GM18520 (cell line): Measurements from ENCODE around the gene NT5C3A.
"Not testable (repeated sequence)": the region's sequence is repeated elsewhere in the genome, so short reads cannot be mapped to it uniquely, and the experiment has no call there.

ENCODE experiments used
- ATAC-seq: cut with Tn5 transposase; IDR thresholded peaks from one replicate; pipeline ENCODE4 v1.9.1; 2021; ENCODE audit not compliant: unreplicated experiment

NT5C3A gene

DNA sequence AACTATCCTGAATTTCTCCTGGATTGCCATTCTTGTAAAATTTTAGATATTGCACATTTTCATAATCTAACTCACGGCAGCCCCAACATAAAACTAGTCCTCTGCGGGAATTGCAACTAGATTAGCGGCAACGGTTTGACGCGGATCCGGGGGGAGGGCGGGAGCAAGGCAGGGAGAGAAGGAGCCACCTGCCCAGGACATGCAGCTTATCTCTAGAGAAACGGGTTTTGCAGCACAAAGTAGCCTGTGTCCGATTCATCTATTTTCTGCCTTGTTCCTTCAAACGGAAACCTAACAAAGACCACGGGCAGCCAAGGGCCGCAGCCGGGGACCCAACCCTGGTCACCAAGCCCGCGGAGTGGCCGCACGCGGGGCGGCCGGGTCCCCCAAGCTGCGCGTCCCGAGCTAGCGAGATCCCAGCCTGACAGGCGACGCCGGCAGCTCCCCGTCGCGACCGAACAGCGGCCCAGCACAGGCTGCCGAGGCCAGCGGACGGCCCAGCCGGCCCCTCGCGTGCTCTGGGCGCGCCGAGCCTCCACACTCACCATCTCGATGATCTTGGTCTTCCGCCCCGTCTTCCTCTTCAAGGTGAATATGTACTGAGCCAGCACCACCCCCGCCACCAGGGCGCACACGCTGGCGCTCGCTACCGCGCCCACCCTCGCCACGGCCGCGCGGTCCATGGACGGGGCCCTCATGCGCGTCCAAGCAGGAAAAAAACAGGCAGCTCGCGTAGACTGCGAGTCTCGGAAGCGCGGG, at the start of gene NT5C3A:
NT5C3A (minus strand) TSS at position 754 of the 759 bp plus-strand sequence; CDS start at position 683, 71 bp downstream.
- no peak for ATAC-seq

DNA sequence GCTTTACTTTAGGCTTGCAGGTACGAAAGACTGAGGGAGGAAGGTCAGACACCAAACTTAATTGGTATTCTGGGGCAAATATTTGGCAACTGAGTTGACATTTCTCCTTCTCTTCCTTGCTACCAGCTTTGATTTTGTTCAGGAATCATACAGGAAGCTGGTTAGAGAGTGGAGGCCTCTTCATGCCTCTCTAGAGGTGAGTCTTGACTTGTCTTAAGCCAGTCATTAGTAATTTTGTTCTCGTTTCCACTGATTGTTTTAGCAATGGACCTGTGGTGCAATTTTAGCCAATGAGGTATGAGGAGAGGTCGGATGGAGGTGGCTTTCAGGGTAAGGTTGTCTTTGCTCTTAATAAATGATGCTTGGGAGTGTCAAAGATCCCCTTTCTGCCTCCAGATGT, 49.0 kb upstream of the NT5C3A start:
- ATAC-seq: no peak

DNA sequence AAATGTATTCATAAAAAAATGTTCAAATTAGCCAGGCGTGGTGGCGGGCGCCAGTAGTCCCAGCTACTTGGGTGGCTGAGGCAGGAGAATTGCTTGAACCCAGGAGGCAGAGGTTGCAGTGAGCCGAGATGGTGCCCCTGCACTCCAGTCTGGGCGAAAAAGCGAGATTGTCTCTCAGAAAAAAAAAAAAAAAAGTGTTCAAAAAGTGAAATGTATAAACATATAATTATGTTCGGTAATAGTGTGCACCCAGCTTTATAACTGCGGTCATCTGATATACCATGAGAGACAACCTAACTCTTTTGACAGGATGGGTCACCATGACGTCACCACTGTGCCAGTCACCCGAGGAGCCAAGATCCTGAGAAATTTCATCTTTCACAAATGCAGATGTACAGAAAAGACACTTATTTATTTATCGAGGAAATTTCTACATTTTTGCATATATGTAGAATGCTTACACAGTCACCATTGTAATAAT, 47.2 kb upstream of the NT5C3A start:
- ATAC-seq: no peak

DNA sequence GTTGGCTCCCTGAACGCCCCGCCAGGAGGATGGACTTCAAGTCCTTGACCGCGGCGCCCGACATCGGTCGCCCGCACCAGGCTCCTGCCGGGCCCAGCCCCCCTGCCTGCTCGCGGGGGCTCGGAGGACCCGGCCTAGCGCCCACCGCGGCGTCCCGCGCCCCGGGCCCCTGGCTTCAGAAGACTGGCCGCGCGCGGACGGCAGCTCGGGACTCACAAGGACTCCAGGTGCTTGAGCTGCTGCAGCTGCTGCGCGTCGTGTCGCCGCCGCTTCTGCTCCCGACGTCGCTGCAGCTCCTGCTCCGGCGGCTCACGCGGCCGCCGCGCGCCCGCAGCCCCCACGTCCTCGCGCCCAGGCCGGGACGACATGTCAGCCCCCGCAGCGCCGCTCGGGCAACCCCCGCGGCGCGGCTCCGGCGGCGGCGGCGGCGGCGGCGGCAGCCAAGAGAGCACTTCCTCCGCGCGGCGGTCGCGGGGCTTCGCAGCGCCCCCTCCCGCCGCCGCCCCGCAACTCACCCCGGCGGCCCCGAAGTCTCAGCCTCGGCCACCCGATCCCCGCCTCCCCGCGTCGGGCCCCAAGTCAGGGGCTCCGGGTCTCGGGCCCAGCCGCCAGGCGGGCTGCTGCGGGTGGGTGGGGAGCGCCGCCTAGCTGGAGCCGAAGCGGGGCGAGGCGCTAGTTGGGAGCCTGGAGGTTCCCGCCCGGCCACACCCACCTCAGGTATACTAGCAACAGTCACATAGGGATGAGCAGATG, 46.6 kb upstream of the NT5C3A start, which contains the start of gene RP9:
RP9 (minus strand) TSS at position 400 of the 753 bp plus-strand sequence; CDS start at position 368, 32 bp downstream.
- peak; percentile 80 for ATAC-seq

DNA sequence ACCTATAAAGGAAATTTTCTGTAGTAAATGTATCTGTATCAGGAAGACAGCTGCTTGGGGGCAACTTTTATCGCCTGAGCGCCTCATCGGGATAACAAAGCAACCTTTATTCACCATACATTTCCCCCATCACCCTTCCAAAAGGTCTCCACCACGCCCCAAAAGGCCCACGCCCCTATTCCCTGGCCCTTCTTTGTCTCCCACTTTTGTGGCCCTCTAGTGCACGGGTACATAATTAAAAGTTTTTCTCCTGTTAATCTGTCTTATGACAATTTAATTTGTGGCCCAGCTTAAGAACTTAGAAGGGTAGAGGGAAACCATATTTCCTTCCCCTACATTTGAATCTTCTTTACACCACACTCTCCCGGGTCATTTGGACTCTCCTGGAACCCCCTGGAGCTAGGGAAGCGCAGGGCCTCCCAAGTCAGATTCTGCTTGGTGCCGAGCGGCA, 46.0 kb upstream of the NT5C3A start:
- ATAC-seq: no peak

DNA sequence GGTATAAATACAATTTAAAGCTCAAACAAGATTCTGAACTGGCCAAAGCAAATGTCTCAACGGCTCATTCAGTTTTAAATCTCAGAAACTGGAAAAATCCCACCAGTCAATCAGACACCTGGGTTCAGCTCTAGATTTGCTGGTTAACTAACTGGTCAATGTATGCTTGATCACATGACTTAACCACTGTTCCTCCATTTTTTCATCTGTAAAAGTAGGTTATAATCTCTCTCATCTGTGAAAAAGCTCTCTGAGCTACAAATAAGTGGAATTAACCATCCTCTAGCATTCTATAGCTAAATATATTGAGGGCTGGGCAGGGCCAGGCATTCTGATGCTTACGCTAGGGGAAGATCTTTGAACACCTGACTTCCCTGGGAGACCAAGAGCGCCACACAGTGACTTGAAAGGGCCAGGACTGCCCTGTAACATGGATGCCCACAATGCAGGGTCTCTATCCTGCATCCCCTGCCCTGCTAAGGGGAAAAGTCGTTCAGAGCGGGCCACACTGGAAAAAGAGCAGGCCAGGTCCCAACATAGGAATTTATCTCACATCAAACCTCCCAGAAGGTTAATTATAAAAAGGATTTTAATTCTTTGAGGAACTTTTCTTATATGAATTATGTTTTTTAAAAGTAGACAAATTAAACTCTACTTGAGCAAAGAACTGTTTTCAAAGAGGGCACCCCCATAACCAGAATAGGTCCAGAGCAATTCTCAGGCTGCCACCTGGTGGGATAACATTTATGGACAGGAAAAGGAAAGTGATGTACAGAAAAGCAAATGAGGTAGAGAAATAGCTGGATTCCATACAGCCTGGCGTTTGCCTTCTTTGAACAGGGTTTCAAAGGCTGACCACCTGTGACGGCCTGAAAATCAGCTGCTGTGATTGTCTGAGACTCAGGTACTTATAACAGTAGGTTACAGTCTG, 44.8 kb upstream of the NT5C3A start:
- ATAC-seq: no peak

DNA sequence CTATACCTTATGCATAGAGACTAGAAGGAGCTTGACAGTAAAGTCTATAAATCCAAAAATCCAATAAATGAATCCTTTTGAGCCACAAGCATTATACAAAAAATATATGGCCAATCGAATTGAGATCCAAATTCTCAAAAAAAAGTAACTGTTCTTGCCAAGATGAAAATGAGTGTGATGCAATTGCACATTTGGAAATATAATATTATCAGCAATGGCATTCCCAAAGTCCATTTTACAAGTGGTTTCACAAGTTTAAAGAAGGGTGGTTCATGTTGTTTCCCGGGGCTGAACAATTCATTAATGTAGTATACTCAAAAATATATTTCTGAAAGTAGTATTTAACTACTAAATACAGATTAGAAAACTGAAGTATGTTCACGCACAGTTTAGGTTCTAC, 39.3 kb upstream of the NT5C3A start:
- ATAC-seq: no peak

DNA sequence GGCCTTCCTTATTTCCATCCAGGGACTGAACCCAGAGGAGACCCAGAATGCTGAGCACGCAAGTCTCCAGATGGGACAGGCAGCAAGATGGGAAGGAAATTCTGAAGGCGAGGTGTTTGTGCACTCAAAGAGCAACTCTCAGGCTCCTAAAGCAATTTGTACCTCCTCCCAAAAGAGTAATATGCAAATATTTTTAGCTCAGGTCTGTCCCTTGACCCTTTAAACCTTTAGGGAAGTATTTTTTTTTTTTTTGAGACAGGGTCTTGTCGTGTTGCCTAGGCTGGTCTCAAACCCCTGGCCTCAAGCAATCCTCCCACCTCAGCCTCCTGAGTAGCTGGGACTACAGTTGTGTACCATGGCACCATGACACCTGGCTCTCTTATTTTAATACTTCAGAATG, 38.2 kb upstream of the NT5C3A start:
- ATAC-seq: no peak

DNA sequence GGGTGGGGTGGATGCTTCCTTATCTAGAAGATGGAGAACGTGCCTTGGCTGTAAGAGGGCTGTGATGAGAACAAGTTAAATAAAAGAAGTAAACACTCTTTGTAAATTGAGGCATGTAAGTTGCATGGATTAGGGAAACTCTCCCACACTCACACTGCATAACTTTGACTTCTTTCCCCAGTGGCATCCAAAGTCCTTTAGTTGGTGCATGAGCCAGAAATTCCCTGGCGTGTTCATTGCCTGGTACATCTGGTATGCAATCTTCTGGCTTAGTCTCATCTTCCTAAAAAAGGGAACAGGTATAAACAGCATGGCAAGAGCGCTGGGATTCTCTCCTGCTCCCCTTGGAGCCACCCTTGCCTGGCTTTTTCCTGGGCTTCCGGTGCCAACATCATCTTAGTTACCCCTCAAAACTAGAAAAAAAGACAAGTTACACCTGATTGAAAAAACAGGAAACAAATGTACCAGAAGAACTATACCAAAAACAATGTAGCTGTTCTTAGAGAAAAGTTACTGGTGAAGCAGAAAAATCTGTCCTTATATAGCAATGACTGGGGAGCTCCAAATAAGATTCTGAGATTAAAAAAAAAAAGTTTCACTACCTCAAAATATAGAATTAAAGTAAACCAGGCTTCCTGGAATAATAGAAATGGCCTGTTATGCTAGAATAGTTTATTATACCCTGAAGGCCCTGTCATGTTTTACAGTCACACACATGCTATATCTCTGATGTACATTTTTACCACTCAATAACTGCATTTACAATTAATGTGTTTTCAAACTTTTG, 36.8 kb upstream of the NT5C3A start:
- no peak for ATAC-seq

DNA sequence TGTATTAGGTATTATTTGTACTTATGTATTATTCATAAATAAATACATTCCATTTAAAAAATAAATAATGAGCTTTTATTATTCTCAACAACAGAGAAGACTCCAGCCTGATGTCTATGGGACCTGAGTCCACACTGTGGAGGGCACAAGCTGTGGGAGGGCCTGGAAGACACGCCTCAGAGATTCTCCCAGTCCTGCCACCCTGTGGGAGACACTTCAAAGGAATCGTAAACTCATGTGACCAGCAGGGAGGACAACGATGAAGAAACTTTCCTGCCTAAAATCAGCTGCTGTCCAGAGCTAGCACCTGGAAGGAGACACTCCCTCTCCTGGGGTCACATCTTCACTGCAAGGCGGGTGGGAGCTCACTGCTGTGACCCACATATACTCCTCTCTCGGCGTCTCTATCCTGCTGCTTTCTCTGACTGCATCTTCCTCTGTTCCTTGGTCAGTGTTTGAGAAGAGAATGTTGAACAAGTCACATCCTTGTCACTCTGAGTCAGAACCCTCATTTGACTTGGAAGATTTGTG, 32.2 kb upstream of the NT5C3A start:
- not testable (repeated sequence) for ATAC-seq

DNA sequence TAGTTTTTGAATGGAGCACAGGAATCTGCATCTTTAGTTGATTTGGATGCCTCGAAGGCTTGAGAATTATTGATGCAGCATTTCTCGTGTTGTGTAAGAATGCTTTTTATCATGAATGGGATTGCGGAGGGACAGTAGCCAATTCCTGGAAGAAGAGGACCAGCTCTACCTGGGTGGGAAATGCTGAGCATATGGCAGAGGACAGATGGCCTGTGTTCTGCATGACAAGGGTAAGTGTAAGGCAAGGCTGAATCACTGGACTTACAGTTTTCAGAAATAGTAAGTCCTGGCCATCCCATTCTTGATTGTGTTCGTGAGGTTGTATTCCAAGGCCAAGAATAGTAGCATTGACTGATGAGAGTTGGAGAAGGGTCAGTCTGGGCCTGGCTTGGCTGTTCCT, 30.7 kb upstream of the NT5C3A start:
- no peak for ATAC-seq

DNA sequence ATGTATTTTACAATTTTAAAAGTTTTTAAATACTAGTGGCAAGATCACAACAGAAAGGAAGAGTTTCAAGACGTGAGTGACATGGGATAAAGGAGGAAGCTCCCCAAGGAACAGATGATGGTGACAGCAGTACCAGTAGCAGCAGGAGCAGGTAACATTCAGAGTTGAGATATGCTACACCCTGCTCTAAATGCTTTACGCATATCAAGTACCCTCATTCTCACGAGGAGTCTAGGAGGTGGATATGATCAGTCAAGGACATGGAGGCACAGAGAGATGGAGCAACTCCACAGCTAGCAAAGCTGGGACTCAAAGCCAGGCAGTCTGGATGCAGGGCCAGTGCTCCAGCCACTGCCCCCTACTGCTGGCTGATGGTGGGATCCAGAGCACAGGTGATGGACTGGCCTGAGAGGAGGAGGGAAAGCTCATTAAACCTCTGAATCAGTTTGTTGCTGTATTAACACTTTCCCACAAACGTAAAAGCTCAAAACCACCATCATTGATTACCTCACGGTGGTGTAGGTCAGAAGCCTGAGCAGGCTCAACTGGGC, 29.1 kb upstream of the NT5C3A start:
- ATAC-seq: no peak

DNA sequence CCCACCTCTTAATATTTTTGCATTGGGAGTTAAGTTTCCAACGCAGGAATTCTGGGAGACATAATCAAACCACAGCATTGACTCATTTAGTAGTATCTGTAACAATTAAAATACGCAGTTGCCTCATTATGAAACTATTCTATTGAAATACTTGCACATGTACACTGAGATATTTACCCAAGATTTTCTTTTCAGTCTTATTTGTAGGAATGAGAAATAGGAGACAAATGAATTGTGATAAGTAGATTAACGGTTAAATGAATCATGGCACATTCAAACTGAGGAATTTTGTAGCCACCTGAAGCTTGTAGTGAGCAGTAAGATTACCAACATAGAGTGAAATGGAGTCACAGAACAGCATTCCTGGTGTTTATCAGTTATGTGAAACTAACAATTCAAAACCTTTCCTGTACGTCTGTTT, 28.5 kb upstream of the NT5C3A start:
- ATAC-seq: no peak

DNA sequence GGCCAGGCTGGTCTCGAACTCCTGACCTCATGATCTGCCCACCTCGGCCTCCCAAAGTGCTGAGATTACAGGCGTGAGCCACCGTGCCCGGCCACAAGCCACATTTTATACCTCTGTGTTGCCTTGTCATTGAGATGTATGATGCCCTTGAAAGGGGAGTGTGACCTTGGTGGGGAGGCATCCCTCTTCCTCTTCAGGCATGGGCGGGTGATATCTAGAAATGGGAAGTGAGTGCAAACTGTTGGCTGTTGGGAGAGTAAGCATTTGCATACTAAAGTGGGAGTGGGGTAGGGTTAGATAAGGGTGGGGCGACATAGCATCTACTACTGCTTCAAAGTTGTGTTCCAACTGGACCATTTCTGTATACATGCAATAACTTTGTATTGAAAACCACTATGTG, 26.6 kb upstream of the NT5C3A start:
- ATAC-seq: no peak

DNA sequence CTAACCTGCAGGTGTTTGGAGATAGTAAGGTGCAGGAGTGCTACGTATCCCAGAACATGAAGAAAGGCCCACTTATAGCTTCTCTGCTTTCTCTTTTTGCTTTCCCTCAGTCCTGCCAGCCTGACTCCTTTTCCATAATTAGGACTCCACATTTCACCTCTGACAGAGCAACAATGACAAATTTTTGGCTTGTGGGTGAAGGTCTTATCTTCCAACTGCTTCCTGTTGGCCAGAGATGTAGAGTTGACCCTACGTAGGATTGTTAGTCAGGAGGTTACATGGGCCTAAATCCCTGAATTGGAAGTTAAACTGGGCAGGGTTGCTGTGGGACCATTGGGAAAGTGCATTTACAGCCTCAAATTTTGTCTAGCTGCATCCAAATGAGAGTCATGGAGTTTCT, 25.3 kb upstream of the NT5C3A start:
- no peak for ATAC-seq

DNA sequence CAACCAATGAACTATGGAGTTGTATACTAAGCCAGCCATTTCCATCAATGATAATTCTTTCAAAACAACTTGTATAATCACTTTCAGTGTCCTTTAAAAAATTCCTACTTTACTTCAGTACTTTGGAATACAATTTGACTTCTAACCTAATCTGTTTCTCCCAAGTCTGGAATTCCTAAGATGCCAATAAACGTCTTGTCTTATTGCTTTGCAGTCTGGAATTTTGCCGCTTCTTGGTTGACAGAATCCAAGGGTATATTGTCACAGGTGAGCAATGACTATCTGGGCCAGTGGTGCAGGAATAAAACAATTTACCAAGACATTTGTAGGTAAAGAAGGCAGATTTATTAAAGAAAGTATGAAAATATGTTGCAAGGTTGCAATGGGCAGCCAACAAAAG, 24.8 kb upstream of the NT5C3A start:
- no peak for ATAC-seq

DNA sequence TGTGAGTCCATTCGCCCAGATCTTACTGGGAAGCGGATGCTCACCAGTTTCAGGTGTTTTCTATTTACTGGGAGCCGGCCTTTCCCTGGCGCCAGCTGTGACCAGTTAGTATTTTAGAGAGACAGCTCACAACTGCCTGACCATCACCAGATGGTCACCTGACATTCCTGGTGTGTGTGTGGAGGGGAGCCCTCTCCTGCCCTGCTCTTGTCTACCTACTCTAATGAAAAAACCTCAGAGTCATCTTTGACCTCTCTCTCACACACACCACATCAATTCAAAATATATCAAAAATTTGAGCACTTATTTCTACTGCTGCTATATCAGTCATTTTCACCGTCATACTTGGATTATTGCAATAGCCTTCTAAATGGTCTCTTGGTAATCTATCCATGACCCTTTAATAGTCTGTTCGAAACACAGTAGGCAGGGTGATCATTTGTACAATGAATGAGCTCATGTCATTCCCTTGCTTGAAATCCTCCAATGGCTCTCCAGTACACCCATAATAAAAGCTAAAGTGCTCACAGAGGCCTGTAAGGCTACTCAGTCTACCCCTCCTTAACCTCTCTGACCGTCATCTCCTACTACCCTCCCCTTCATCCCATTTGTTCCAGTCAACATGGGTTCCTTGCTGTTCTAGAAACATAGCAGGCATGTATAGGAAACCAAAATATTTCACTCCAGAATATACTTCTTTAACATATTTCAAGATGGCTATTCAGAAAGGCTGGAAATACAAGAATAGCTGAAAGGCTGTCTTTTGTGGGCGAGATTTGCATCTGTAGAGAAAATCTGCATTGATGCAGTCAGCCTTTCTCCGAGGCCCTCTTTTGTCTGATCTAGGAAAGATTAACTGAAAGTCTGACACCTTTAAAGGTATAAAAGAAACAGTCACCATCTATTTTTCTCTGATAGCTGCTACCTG, 17.5 kb upstream of the NT5C3A start:
- no peak for ATAC-seq

DNA sequence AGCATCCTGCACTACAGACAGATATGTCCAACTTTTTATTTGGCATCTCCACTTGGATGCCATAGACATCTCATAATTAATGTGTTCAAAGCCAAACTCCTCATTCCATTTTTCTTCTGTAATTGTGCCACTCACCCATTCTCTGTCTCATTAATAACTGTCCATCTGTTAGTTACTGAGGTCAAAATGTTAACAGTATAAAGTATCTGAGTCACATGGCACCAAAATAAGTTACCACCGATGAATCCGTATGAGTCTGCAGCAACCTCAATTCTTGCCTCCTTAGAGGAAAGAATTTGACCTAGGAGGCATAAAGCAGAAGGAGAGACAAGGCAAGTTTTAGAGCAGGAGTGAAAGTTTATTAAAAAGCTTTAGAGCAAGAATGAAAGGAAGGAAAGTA, 16.5 kb upstream of the NT5C3A start:
- no peak for ATAC-seq

DNA sequence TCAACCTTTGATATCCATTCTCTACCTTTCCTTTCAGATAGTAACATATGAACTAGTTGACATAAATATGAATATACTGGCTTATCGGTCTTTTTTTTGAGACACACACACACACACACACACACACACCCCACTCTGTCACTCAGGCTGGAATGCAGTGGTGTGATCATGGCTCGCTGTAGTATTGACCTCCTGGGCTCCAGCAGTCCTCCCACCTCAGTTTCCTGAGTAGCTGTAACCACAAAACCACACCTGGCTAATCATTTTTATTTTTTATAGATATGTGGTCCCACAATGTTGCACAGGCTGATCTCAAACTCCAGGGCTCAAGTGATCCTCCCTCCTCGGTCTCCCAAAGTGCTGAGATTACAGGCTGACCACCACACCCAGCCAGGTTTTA, 14.2 kb upstream of the NT5C3A start:
- ATAC-seq: no peak
